ENCODE measurements around the gene CYP2A6. TPM values are rescaled to one million over a fixed set of nuclear protein-coding genes. Genes with fewer than 3 reads are reported as not detected.
"Not testable (repeated sequence)": the region's sequence is repeated elsewhere in the genome, so short reads cannot be mapped to it uniquely, and the experiment has no call there.

The CYP2A6 gene
- polyA plus RNA-seq, 1 experiment, result not detected

DNA sequence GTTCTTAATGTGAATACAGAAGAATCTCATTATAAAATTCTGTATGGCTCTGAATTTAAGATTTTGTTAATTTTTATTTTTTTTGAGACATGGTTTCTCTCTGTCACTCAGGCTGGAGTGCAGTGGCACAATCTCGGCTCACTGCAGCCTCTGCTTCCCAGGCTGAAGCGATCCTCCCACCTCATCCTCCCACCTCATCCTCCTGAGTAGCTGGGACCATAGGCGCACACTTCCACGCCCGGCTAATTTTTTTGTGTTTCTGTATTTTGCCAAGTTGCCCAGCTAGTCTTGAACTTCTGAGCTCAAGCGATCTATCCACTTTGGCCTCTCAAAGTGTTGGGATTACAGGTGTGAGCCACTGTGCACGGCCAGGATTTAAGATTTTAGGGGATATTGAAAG, 17.5 kb upstream of the CYP2A6 start:
- Histone ChIP-seq H3K27ac (ENCODE audit: low read depth, low read length) (no peak overlapping the region), H3K27me3 (ENCODE audit: control insufficient read depth, insufficient read depth, low read length) (peaks cover 2% of the 10 kb centered on the region), H3K4me3 (ENCODE audit: low read depth, low read length) (no peak overlapping the region), H3K9me3 (ENCODE audit: control insufficient read depth, insufficient read depth, low read length) (no peaks in the 10 kb centered on the region)
- TF ChIP-seq, protein P1, sequence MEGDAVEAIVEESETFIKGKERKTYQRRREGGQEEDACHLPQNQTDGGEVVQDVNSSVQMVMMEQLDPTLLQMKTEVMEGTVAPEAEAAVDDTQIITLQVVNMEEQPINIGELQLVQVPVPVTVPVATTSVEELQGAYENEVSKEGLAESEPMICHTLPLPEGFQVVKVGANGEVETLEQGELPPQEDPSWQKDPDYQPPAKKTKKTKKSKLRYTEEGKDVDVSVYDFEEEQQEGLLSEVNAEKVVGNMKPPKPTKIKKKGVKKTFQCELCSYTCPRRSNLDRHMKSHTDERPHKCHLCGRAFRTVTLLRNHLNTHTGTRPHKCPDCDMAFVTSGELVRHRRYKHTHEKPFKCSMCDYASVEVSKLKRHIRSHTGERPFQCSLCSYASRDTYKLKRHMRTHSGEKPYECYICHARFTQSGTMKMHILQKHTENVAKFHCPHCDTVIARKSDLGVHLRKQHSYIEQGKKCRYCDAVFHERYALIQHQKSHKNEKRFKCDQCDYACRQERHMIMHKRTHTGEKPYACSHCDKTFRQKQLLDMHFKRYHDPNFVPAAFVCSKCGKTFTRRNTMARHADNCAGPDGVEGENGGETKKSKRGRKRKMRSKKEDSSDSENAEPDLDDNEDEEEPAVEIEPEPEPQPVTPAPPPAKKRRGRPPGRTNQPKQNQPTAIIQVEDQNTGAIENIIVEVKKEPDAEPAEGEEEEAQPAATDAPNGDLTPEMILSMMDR (IDR thresholded peaks at IDR 0.05; ENCODE audit: low read depth, low read length), result no peak
- POLR2A ChIA-PET, result no interaction called here
- no peak for DNase-seq (ENCODE audit: low read depth, low spot score)
- CTCF ChIA-PET, result no interaction called here

DNA sequence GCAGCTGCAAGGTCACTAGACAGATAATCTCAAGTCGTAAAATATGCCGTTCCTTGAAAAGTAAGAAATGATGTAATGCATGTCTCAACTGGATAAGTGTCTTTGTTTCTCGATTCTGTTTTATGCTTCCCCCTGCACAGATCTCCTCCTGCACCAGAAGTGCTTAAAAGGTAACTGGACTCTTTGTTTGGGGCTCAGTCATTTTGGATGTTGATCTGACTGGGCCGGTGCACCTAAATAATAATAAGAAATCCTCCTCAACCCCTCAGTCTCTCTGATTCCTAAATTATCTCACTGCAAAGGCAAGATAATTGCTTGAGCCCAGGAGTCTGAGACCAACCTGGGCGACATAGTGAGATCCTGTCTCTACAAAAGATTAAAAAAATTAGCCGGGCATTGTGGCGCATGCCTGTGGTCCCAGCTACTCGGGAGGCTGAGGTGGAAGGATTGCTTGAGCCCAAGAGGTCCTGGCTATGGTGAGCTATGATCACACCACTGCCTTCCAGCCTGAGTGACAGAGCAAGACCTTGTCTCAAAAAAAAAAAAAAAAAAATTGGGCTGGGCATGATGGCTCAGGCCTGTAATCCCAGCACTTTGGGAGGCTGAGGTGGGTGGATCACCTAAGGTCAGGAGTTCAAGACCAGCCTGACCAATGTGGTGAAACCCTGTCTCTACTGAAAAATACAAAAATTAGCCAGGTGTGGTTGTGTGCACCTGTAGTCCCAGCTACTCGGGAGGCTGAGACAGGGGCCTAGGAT, 14.7 kb upstream of the CYP2A6 start:
- H3K27ac ChIP-seq (ENCODE audit: low read depth, low read length); H3K27me3 ChIP-seq (ENCODE audit: control insufficient read depth, insufficient read depth, low read length); H3K4me3 ChIP-seq (ENCODE audit: low read depth, low read length); DNase-seq (ENCODE audit: low read depth, low spot score); H3K9me3 ChIP-seq (ENCODE audit: control insufficient read depth, insufficient read depth, low read length); CTCF ChIA-PET: not testable (repeated sequence)
- POLR2A ChIA-PET, result interaction anchor here (0.7 kb wide), 1 partner anchor 96 kb away, joined by 5 read pairs; no protein-coding TSS in a partner anchor

DNA sequence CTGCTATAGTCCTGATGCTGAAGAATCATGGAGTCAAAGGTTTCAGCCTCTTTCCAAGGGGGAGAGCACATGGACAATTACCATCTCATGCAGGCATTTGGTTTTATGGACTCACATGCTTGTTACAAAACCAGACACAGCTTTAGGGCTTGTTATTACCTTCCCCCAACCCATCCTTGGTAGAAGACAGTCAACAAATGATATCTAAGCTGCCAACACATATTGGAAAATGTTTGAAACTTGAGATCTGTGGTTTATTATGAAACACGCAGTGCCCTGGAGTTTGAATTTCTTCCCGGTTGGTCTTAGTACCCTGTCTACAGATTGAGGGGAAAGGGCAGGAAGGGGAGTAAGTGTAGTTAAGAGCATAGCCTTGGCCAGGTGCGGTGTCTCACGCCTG, 12.5 kb upstream of the CYP2A6 start:
- CTCF ChIA-PET, result no interaction called here
- POLR2A ChIA-PET, result interaction anchor here (0.7 to 1.2 kb wide), 2 partner anchors 31 to 64 kb away, joined by 3 to 6 read pairs; no protein-coding TSS in a partner anchor
- no peaks in the 10 kb centered on the region for H3K9me3 ChIP-seq (ENCODE audit: control insufficient read depth, insufficient read depth, low read length)
- TF ChIP-seq, protein P1 (IDR thresholded peaks at IDR 0.05; ENCODE audit: low read depth, low read length), result no peak
- no peak for DNase-seq (ENCODE audit: low read depth, low spot score)
- H3K4me3 ChIP-seq (ENCODE audit: low read depth, low read length), result no peak overlapping the region
- no peaks in the 10 kb centered on the region for H3K27me3 ChIP-seq (ENCODE audit: control insufficient read depth, insufficient read depth, low read length)
- no peak overlapping the region for H3K27ac ChIP-seq (ENCODE audit: low read depth, low read length)

DNA sequence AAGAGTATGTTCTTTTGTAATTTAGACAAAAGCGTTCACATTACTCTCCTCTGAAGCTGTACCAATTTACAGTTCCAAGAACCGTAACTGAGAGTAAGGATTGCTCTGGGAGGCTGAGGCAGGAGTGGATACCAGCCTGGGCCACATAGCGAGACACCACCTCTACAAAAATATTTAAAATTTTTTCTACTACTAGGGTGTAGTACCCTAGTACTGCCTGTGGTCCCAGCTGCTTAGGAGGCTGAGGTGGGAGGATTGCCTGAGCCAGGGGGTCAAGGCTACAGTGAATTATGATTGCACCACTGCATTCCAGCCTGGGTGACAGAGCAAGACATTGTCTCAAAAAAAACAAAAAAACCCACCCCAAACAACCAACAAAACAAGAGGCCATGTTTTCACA, 12.1 kb upstream of the CYP2A6 start:
- TF ChIP-seq, protein P1 (IDR thresholded peaks at IDR 0.05; ENCODE audit: low read depth, low read length), result no peak
- H3K9me3 ChIP-seq (ENCODE audit: control insufficient read depth, insufficient read depth, low read length), result no peaks in the 10 kb centered on the region
- H3K27ac ChIP-seq (ENCODE audit: low read depth, low read length), result no peak overlapping the region
- CTCF ChIA-PET, result no interaction called here
- POLR2A ChIA-PET, result interaction anchor here (0.7 to 1.2 kb wide), 2 partner anchors 30 to 64 kb away, joined by 3 to 6 read pairs; no protein-coding TSS in a partner anchor
- H3K4me3 ChIP-seq (ENCODE audit: low read depth, low read length), result no peak overlapping the region
- no peaks in the 10 kb centered on the region for H3K27me3 ChIP-seq (ENCODE audit: control insufficient read depth, insufficient read depth, low read length)
- no peak for DNase-seq (ENCODE audit: low read depth, low spot score)

DNA sequence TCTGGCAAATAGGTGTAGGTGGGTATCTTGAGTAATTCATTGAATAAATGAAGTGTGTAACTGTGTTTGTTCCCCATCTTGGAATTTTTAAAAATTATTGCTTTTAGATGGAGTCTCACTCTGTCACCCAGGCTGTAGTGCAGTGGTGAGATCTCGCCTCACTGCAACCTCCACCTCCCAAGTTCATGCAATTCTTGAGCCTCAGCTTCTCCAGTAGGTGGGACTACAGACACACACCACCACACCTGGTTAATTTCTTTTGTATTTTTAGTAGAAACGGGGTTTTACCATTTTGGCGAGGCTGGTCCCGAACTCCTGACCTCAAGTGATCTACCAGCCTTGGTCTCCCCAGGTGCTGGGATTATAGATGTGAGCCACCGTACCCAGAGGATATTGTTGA, 7.9 kb upstream of the CYP2A6 start:
- CTCF ChIA-PET, result no interaction called here
- Histone ChIP-seq H3K27ac (ENCODE audit: low read depth, low read length) (no peak overlapping the region), H3K4me3 (ENCODE audit: low read depth, low read length) (no peak overlapping the region), H3K27me3 (ENCODE audit: control insufficient read depth, insufficient read depth, low read length) (no peaks in the 10 kb centered on the region), H3K9me3 (ENCODE audit: control insufficient read depth, insufficient read depth, low read length) (no peaks in the 10 kb centered on the region)
- TF ChIP-seq, protein P1 (IDR thresholded peaks at IDR 0.05; ENCODE audit: low read depth, low read length), result no peak
- POLR2A ChIA-PET, result no interaction called here
- no peak for DNase-seq (ENCODE audit: low read depth, low spot score)

DNA sequence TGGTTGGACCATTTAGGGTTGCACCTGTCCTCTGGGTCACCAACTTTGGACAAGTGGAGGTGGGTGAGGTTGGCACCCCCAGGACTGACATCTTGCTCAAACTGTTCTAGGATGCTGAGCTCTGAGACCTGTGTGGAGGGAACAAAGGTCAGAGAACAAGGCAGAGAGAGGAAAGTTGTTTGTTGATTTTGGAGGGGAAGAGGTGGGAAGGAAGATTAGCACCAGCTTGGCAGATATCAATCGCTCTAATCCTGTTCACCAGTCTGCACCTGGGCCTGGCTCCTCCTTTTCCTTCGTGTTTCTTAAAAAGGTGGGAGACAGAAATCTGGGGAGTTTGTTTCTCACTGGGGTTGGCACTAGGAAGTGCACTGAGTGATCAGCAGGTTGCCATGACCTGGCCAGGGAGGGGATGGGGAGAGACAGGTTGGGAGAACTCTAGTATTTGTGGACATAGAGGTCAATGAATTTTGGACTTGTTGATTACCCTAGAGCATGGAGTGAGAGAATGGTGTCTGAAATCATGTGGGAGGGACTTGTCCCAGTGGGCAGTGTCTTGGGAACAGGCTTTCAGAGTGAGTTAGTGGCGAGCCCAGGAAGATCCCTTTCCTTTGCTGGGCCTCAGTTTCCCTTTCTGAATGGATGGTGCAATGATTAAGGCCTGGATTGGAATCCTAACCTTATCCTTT, 2.4 kb upstream of the CYP2A6 start:
- H3K27me3 ChIP-seq (ENCODE audit: control insufficient read depth, insufficient read depth, low read length); POLR2A ChIA-PET; H3K4me3 ChIP-seq (ENCODE audit: low read depth, low read length); CTCF ChIA-PET; DNase-seq (ENCODE audit: low read depth, low spot score); H3K9me3 ChIP-seq (ENCODE audit: control insufficient read depth, insufficient read depth, low read length); H3K27ac ChIP-seq (ENCODE audit: low read depth, low read length): not testable (repeated sequence)

DNA sequence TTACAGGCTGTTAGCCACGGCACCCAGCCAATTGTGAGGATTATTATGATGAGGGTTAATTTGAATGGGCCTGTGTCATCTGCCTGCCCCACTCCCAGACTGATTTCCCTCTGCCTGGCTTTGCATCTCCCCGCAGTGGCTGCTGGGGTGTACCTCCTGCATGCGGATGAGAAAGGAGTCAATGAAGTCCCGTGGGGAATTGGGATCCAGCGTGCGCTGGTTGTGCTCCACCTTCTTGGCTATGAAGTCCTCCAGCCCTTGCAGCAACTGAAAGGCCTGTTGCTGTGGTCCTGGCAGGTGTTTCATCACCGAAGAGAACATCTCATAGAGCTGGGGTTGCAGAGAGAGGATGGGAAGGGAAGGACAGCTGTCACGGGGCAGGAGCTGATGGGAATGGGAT, 3.5 kb downstream of the CYP2A6 start:
- H3K4me3 ChIP-seq (ENCODE audit: low read depth, low read length); POLR2A ChIA-PET; CTCF ChIA-PET; DNase-seq (ENCODE audit: low read depth, low spot score); H3K9me3 ChIP-seq (ENCODE audit: control insufficient read depth, insufficient read depth, low read length); H3K27ac ChIP-seq (ENCODE audit: low read depth, low read length): not testable (repeated sequence)
- H3K27me3 ChIP-seq (ENCODE audit: control insufficient read depth, insufficient read depth, low read length), result peaks cover 13% of the 10 kb centered on the region

DNA sequence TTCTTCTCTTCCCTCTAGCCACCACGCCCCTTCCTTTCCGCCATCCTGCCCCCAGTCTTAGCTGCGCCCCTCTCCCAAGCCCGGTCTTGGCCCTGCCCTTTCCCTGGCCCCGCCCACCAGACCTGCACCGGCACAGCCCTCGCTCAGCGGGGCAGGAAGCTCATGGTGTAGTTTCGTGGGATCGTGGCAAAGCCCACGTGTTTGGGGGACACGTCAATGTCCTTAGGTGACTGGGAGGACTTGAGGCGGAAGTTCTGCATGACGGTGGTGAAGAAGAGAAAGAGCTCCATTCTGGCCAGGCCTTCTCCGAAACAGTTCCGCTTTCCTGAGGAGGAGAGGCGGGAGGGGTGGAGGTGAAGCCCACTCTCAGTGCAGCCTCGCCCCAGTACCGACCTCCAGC, 6.6 kb downstream of the CYP2A6 start:
- H3K4me3 ChIP-seq (ENCODE audit: low read depth, low read length); CTCF ChIA-PET; H3K27ac ChIP-seq (ENCODE audit: low read depth, low read length); DNase-seq (ENCODE audit: low read depth, low spot score); H3K27me3 ChIP-seq (ENCODE audit: control insufficient read depth, insufficient read depth, low read length); H3K9me3 ChIP-seq (ENCODE audit: control insufficient read depth, insufficient read depth, low read length); POLR2A ChIA-PET: not testable (repeated sequence)

All from AG04450 (cell line).